NCI-H345 treated with DMSO at 0.1 percent for 48 hours (cell line): ENCODE measurements around the gene EIF5AL1.
"Not testable (repeated sequence)": the region's sequence is repeated elsewhere in the genome, so short reads cannot be mapped to it uniquely, and the experiment has no call there.

Experiments used
- DNase-seq: peaks from one replicate; lab custom pipeline; 2025; ENCODE audit not compliant: unreplicated experiment; lab: John Stamatoyannopoulos, UW

Gene EIF5AL1

GRCh38 chr10:79487296-79488194, 24.8 kb upstream of the EIF5AL1 start:
- DNase-seq, result no peak

GRCh38 chr10:79488336-79488735, 24.0 kb upstream of the EIF5AL1 start:
- no peak for DNase-seq

GRCh38 chr10:79488870-79489269, 23.5 kb upstream of the EIF5AL1 start:
- DNase-seq, result no peak

DNA sequence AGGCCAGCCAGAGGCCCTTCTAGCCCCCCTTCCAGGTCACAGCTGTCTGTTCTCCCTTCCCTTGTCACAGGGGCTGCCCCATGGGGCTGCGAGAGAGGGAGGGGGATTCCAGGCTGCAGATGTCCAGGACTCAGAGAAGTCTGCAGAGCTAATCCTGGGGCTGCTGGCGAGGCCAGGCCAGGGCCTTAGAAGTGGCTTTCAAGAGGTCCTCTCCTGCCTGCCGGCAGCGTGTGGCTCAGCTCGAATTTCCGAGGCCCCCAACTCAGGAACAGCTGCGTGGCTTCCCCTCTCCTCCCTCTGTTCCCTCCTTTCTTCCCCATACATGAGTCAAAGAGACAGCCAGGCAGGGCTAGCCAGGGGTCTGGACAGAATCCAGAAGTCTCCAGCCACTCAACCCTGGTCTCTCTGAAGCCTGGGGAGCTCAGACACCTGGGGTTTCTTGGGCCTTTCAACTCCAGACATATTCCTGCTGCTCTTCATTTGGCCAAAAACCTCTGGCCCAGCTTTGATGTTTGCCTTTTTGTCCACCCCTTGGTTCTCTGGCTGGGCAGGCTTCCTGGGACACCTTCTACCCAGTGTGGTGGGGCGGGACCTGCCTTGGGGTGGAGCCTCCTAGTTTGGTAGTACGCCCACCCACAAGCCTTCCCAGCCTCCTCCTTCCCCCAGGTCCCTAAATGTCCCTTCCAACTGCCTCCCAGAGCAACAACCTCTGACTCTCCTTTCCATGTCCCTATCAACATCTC, 21.8 kb upstream of the EIF5AL1 start:
- no peak for DNase-seq

DNA sequence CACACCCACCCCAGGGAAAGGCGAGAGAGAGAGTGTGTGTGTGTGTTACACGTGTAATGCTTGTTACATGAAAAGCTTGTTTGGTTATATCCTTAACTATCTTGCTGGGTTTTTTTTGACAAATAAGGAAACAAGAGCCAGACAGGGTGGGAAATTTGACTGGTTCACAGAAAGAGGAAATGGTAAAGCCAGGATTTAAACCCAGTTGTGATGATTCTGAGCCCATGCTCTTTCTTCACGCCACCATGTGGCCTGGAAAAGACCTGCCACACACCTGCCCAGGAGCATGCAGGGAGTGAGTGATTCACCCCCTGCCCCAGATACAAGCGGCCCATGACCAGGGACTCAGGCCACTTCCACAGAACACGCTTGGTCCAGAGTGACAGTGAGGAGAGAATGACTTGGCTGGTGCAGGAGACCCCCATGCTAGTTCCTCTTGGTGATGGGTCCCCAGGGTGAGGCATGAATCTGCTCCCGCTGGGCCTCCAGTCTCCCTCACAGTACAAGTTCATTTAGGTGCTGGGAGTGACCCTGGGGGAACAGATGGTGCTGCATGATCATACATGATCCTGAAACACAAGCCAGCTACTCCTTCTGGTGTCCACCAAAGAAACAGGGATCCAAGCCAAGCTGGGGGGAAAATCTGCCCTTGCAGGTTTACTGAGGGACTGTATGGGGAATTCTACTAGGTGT, 21.0 kb upstream of the EIF5AL1 start:
- DNase-seq, result no peak

DNA sequence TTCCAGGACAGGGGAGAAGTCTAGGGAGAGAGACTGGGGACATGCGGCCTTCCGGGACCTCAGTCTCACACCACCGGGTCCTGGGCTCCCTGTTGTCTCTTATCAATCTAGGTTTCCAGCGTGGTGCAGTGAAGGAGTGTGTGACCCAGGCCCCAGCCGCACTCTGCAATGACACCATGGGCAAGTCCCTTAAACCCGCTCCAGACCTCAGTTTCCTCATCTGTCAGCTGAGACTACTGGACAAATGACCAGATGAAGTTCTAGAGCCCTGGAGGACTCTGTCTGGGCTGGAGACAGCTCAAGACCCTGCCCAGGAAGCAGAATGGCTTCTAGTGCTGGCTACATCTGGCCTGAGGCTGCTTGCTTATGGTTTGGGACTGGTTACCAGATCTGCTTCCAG, 20.1 kb upstream of the EIF5AL1 start:
- no peak for DNase-seq

DNA sequence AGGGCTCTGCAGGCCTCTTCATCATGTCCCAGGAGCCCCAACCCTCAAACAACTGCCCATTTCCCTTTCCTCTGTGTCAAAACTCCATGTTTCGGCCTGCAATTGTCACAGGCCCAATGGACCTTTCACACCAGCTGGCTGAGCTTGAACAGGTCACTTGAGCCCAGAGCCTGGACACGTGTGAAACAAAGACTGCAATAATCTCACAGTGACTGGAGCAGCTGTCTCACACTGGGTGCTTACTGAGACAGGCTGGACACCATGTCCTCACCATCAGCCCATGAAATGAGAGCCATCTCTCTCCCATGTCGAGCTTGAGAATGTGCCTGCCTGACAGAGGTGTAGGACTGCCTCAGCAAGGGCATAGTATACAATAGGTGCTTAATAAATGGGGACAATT, 19.5 kb upstream of the EIF5AL1 start:
- no peak for DNase-seq

DNA sequence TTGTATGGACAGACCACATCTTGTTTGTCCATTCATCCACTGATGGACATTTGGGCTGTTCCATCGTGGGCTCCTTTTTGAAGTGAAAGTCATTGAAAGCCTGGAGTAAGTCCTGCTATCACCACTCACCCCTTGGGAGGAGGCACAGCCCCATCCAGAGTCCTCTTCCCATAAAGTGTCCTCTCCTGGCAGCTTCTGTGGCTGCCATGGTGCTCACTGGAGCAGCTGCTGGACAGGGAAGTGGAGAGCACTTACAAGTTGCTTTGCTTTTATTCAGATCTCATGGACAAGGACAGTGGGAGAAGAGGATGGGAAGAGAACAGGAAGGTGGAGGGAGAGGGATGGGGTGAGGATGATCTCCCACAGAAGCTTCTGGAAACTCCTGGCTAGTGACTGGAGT, 18.5 kb upstream of the EIF5AL1 start:
- DNase-seq, result no peak

DNA sequence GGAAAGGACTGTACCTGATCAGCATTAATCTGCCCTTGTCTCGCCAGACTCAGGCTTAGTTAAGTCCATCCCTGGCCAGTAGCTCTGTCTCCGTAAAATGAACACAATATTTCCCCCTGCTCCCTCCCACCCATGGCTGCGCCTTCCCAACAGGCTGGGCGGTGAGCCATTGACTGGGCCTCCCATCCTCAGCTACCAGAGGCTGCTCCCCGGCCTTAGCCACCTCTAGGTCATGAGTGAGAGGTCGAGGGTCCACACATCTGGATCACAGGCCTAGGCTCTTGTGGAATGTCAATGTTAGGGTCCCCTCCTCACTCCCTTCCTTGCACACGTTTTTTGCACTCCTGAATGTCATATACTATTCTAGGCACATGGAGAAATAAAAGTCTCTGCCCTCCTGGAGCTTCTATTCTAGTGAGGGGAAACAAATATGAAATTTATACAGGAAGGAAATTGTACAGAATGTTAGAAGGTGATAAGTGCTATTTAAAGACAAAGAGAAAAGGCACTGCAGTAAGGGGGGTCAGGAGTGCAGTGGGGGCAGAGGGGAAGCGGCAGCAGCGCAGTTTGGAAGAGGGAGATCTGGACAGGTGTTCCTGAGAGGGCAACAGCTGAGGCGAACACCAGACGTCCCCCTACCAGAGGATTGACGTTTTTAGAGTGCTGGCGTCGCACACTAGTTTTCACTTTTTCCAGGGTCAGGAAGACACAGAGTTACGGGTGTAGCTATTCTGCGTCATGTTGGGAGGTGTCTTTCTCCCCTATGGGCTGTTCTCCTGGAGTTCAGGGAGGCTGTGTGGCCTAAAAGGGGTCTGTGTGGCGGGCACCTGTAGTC, 17.2 kb upstream of the EIF5AL1 start:
- no peak for DNase-seq

GRCh38 chr10:79495791-79496190, 16.5 kb upstream of the EIF5AL1 start:
- no peak for DNase-seq

- DNase-seq, result no peak
These were observed 15.4 kb upstream of the EIF5AL1 start for GRCh38 chr10:79496896-79497295.

DNA sequence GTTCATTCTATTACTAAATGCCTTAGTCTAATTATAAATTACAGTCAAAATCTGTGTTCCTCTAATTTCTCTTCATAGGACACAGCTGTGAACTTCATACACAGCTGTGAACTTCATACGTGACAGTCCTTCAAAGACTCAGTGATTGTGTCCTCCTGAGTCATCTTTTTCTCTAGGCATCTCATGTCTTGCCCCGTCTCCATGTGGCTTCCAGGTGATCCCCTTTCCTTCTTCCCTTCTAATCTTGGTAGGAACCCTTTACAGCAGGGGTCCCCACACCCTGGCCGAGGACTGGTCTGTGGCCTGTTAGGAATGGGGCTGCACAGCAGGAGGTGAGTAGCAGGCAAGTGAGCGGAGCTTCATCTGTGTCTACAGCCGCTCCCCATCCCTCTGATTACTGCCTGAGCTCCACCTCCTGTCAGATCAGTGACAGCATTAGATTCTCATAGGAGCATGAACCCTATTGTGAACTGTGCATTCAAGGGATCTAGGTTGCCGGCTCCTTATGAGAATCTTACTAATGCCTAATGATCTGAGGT, 14.0 kb upstream of the EIF5AL1 start:
- DNase-seq, result no peak

DNA sequence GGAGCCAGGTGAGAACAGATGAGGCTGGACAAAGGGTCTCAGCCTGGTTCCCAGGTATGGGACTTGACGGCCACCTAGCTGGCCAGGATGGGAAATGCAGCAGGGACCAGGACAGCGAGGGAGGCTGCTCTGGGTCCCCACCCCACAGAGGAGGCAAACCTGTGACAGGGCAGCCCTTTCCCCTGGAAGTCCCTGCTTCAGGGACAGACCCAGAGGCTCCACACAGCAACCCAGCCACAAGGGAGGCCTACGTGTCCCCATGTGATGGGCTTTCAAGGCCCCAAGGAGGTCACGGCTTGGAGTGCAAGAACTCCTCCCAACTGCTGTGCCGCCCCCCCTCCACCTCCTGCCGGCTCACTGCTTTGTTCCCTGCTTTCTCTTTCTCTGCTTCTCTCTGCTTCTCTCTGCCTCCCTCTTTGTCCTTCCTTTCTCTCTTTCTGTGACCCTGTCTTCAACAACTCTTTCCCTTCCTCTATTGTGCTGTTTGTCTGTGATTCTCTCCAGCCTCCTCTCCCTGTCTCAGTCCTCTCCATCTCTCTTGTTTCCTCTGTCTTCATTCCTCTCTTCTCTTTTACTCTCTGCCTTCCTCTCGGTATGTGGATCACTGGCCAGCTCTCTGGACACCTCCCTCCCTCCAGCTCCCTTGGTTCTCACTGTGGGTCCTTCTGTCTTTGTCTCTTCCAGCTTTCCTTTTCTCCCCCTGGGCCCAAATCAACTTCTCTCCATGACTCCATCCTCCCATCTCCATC, 9.6 kb upstream of the EIF5AL1 start:
- no peak for DNase-seq

DNA sequence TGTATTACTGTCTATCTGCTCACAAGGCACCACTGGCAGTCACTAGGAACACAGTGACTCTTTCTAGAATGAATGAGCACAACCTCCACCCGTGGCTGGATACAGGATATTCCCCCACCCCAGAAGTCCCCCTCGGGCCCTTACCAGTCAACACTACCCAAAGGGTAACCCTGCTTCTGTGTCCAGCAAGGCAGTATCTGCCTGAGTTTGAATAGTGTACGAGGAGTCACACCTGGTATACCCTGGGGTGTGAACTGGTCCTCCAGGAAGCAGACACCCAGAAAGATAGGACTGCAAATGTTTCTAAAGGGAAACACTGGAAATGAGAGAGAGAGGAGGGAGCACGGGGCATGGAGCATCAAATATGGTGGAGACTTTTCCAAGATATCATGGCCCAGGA, 8.5 kb upstream of the EIF5AL1 start:
- DNase-seq, result not testable (repeated sequence)

DNA sequence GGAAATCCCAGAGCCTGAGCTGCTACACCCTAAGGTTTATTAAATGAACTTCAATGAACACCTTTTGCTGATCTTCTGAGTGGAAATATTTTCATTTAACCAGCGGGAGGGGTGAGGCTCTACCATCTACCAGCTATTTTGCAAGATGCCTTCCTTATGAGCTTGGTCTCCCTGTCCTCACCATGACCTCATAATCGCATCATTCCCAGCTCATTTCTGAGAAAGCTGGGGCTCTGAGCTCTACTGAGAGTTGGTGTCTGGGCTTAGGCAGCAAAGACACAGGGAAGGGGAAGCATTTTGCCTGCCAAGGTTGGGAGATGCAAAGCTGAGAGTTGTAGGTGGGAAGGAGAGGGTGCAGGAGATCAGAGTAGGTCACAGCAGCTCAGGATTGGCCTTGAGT, 7.8 kb upstream of the EIF5AL1 start:
- not testable (repeated sequence) for DNase-seq

- DNase-seq, result not testable (repeated sequence)
These were observed 7.0 kb upstream of the EIF5AL1 start for GRCh38 chr10:79505328-79505727.

GRCh38 chr10:79505829-79506228, 6.5 kb upstream of the EIF5AL1 start:
- no peak for DNase-seq

DNA sequence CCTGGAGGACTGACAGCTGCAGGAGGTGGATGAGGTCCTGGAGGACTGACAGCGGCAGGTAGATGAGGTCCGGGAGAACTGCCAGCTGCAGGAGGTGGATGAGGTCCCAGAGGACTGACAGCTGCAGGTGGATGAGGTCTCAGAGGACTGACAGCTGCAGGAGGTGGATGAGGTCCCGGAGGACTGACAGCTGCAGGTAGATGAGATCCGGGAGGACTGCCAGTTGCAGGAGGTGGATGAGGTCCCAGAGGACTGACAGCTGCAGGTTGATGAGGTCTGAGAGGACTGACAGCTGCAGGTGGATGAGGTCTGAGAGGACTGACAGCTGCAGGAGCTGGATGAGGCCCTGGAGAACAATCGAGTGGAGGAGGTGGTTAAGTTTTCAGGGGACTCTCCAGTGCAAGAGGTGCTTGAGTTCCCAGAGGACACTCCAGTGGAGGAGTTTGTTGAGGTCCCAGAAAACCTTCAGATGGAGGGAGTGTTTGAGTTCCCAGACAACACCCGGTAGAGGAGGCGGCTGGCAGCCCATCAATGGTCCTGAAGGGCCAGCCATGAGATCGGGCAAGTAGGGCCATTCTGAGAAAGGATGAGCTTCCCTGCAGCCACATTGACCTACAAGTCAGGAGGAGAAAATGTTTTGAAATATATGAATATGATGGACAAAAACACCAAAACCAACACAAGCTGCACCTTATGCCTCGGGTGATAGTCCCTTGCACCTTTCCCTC, 4.7 kb upstream of the EIF5AL1 start:
- no peak for DNase-seq

GRCh38 chr10:79508245-79508644, 4.1 kb upstream of the EIF5AL1 start:
- DNase-seq, result not testable (repeated sequence)
